Kidney (tissue), 22 donors: Measurements from ENCODE around the gene BMP7. TPM values are rescaled to one million over a fixed set of nuclear protein-coding genes. Genes with fewer than 3 reads are reported as not detected.

Source experiments
- DNase-seq, 5 donors: peaks; one replicate each; pipeline ENCODE4 v3.0.0-alpha.2; 2013 to 2020
- FAIRE-seq: peaks from 2 replicates; lab custom pipeline; 2012; peaks lifted over from hg19 to GRCh38; lab: Jason Lieb, UNC
- H3K27ac ChIP-seq, 2 donors: one replicate each; pipeline ENCODE4 v1.7.0; 2013; ENCODE audit warnings: low read depth in 2 of 2, low read length in 2 of 2, inconsistent platforms in 1 of 2
- H3K27me3 ChIP-seq: one replicate; pipeline ENCODE4 v1.7.1; 2013; ENCODE audit warnings: low read length, inconsistent platforms; ENCODE audit not compliant: control insufficient read depth, insufficient read depth
- H3K36me3 ChIP-seq, 3 donors: one replicate each; pipeline versions ENCODE4 v1.7.0 to v1.7.1; 2013; ENCODE audit warnings: low read length in 3 of 3, control low read depth in 1 of 3, inconsistent platforms in 1 of 3; ENCODE audit not compliant: insufficient read depth in 3 of 3, control insufficient read depth in 2 of 3
- H3K4me1 ChIP-seq, 3 donors: one replicate each; pipeline versions ENCODE4 v1.7.0 to v1.7.1; 2013; ENCODE audit warnings: low read length in 3 of 3, inconsistent platforms in 1 of 3, low read depth in 1 of 3; ENCODE audit not compliant: control insufficient read depth in 2 of 3, insufficient read depth in 2 of 3
- H3K4me3 ChIP-seq, 3 donors: one replicate each; pipeline versions ENCODE4 v1.7.0 to v1.8.1; 2013; ENCODE audit warnings: low read length in 3 of 3, control low read depth in 1 of 3, inconsistent platforms in 1 of 3
- H3K9ac ChIP-seq, 3 donors: one replicate each; pipeline versions ENCODE4 v1.7.0 to v1.7.1; 2013; ENCODE audit warnings: low read length in 3 of 3, control low read depth in 1 of 3, inconsistent platforms in 1 of 3
- H3K9me3 ChIP-seq, 3 donors: one replicate each; pipeline versions ENCODE4 v1.7.0 to v1.7.1; 2013; ENCODE audit warnings: low read length in 3 of 3, control low read depth in 1 of 3, inconsistent platforms in 1 of 3; ENCODE audit not compliant: control insufficient read depth in 2 of 3, insufficient read depth in 1 of 3
- intact Hi-C: fragments of 100-400 bp; cut with DNase I; formaldehyde crosslinking; loops from one replicate; pipeline ENCODE4 v1.11.1; 2022
- long read RNA-seq, 10 donors: library from polyadenylated mRNA in 1 of 10; unstranded in 1 of 10; transcript quantifications; one replicate each; pipeline ENCODE4 v2.0.0 and lab custom pipeline, GENCODE V29; 2021 to 2026
- polyA plus RNA-seq: library from polyadenylated mRNA; stranded (reverse); fragments of 350-450 nt; fragmentation: Illumina TruSeq; extraction: RNeasy Lipid Tissue Mini Kit (QIAGEN cat#74804); gene quantifications from one replicate; pipeline ENCODE4 v1.2.3, GENCODE V29; 2014; ENCODE audit warnings: low read depth, low replicate concordance; ENCODE audit not compliant: insufficient read depth
- total RNA-seq: library from RNA; stranded (reverse); fragmentation: NEBNext Ultra II Directional; extraction: Animal tissue kit (Norgen Biotek cat#: 25700); gene quantifications from one replicate; pipeline ENCODE4 v1.2.1, GENCODE V29; 2021
- TF ChIP-seq, protein P1 (sequence below): IDR thresholded peaks from 3 replicates; pipeline ENCODE4 v1.5.1; 2012; ENCODE audit warnings: mild to moderate bottlenecking, moderate library complexity, borderline replicate concordance; ENCODE audit not compliant: insufficient read depth; ENCODE audit errors: extremely low read depth
- donor health status: control.
- donor health status: control.
- donor health status: control.
- donor health status: control.
- donor health status: control.
- donor health status: DM: yes; HTN: yes; CAD: no.
- donor health status: Normal renal cell carcinoma (clear cell type).

Gene BMP7
- total RNA-seq = 1.6 TPM
- polyA plus RNA-seq = 11.3 TPM
- long read RNA-seq, donor 1, full-length matches to known transcripts = 41 of 46 reads
- long read RNA-seq, donor 1, partial matches to known transcripts = 5 of 46 reads
- long read RNA-seq, donor 1, other reads (novel, unspliced or antisense) = 0 of 46 reads
- long read RNA-seq, donor 2, full-length matches to known transcripts = 24 of 39 reads
- long read RNA-seq, donor 2, partial matches to known transcripts = 15 of 39 reads
- long read RNA-seq, donor 2, other reads (novel, unspliced or antisense) = 0 of 39 reads
- long read RNA-seq, donor 3, full-length matches to known transcripts = 34 of 34 reads
- long read RNA-seq, donor 3, partial matches to known transcripts = 0 of 34 reads
- long read RNA-seq, donor 3, other reads (novel, unspliced or antisense) = 0 of 34 reads
- long read RNA-seq, donor 4, full-length matches to known transcripts = 24 of 24 reads
- long read RNA-seq, donor 4, partial matches to known transcripts = 0 of 24 reads
- long read RNA-seq, donor 4, other reads (novel, unspliced or antisense) = 0 of 24 reads
- long read RNA-seq, donor 5, full-length matches to known transcripts = 3 of 3 reads
- long read RNA-seq, donor 5, partial matches to known transcripts = 0 of 3 reads
- long read RNA-seq, donor 5, other reads (novel, unspliced or antisense) = 0 of 3 reads
- long read RNA-seq, donor 6, full-length matches to known transcripts = 4 of 4 reads
- long read RNA-seq, donor 6, partial matches to known transcripts = 0 of 4 reads
- long read RNA-seq, donor 6, other reads (novel, unspliced or antisense) = 0 of 4 reads
- long read RNA-seq, donor 7 = 0 reads
- long read RNA-seq, donor 8, full-length matches to known transcripts = 26 of 62 reads
- long read RNA-seq, donor 8, partial matches to known transcripts = 36 of 62 reads
- long read RNA-seq, donor 8, other reads (novel, unspliced or antisense) = 0 of 62 reads
- long read RNA-seq, donor 9, full-length matches to known transcripts = 21 of 21 reads
- long read RNA-seq, donor 9, partial matches to known transcripts = 0 of 21 reads
- long read RNA-seq, donor 9, other reads (novel, unspliced or antisense) = 0 of 21 reads
- long read RNA-seq, donor 10, full-length matches to known transcripts = 26 of 26 reads
- long read RNA-seq, donor 10, partial matches to known transcripts = 0 of 26 reads
- long read RNA-seq, donor 10, other reads (novel, unspliced or antisense) = 0 of 26 reads

DNA sequence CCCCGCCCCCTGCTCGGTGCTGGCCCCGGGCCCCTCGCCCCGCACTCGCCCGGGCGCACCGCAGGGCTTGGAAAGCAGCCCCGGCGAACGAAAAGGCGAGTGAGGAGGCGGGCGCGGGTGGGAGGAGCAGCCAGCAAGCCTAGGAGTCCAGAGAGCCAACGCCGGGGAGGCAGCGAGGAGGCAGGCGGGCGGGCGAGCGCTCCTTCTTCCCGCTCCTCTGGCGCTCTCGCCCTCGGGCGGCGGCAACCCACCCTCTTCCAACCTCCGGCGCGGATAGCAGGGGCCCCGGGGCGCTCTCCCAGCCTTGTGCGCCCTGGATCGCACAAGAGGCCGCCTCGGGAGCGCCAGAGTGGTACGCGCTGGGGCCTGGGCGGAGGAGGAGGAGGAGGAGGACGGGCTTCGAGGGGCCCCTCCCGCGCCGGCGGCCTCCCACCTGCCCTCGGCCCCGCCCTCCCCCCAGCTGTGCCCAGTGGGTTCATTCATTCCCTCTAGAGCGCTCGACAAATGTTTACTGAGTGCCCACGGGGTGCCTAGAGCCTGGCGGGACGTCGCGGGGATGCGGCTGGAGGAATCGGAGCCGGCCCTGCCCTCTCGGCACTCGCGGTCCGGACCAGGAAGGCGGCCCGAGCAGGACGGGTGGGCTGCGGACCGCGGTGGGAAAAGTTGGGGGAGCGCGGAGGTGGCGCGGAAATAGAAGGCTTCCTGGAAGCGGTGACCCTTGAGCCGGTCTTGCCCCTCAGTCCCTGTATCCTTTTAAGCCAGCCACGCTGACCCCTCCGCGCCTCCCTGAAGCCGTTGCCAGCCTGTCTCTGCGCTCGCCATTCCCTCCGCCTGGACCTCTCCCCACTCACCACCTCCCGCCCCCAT is at the start of gene BMP7:
BMP7 (minus strand) TSS at position 351 of the 867 bp plus-strand sequence. CDS start 519 bp downstream, outside the sequence.
- Histone ChIP-seq H3K36me3 (no peaks in the 10 kb centered on the region), H3K27me3 (no peaks in the 10 kb centered on the region), H3K27ac (no peak within 1 kb of the TSS), H3K4me1 (no peaks in the 10 kb centered on the region), H3K9me3 (no peaks in the 10 kb centered on the region), H3K4me3 (peak within 1 kb of the TSS in 2 of 3 donors; percentile 41 to 66), H3K9ac (peak within 1 kb of the TSS in 1 of 3 donors; percentile 52)
- TF ChIP-seq, protein P1, sequence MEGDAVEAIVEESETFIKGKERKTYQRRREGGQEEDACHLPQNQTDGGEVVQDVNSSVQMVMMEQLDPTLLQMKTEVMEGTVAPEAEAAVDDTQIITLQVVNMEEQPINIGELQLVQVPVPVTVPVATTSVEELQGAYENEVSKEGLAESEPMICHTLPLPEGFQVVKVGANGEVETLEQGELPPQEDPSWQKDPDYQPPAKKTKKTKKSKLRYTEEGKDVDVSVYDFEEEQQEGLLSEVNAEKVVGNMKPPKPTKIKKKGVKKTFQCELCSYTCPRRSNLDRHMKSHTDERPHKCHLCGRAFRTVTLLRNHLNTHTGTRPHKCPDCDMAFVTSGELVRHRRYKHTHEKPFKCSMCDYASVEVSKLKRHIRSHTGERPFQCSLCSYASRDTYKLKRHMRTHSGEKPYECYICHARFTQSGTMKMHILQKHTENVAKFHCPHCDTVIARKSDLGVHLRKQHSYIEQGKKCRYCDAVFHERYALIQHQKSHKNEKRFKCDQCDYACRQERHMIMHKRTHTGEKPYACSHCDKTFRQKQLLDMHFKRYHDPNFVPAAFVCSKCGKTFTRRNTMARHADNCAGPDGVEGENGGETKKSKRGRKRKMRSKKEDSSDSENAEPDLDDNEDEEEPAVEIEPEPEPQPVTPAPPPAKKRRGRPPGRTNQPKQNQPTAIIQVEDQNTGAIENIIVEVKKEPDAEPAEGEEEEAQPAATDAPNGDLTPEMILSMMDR = no peak
- peak; percentile 66 to 88 (median 86) for DNase-seq
- intact Hi-C loops = no loop called here
- no peak for FAIRE-seq

DNA sequence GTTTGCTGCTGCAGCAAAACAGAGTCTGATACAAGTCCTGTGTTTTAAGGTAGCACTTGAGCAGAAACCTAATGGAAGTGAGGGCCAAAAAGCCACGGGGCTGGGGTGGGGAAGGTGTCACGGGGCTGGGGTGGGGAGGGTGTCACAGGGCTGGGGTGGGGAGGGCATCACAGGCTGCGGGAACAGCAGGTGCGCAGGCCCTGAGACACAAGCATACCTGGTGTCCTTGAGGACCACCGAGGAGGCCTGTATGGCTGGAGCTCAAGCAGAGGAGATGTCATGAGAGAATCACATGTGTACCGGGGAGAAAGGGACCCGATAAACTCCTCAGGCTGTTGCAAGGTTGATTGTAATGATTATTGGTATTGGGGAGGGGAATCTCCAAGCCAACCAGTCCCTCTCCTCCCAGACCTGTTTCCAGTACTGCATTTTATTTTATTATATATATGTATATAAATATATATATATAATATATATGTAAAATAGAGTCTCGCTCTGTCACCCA is 49.6 kb upstream of the BMP7 start:
- Histone ChIP-seq H3K9ac (no peak overlapping the region), H3K4me3 (no peak overlapping the region), H3K4me1 (no peaks in the 10 kb centered on the region), H3K27ac (no peak overlapping the region), H3K36me3 (no peaks in the 10 kb centered on the region), H3K27me3 (no peaks in the 10 kb centered on the region), H3K9me3 (no peaks in the 10 kb centered on the region)
- no peak for FAIRE-seq
- TF ChIP-seq, protein P1 = no peak
- intact Hi-C loops = no loop called here
- peak in 1 of 5 donors; percentile 19 for DNase-seq
